H1 (cell line): Measurements from ENCODE around the gene CXCL6. TPM values are rescaled to one million over a fixed set of nuclear protein-coding genes. Genes with fewer than 3 reads are reported as not detected.

Experiments
- CTCF ChIA-PET: fragments of 300-600 bp; sonication (Branson Sonifier 250); formaldehyde crosslinking; loops from one replicate; lab custom pipeline; 2021; ENCODE audit not compliant: partially characterized antibody; lab: Charles Lee
- POLR2A ChIA-PET: fragments of 300-600 bp; sonication (Branson Sonifier 250); formaldehyde crosslinking; loops from one replicate; lab custom pipeline; 2021; ENCODE audit warnings: inconsistent platforms; ENCODE audit not compliant: partially characterized antibody; lab: Charles Lee
- DNase-seq, 2 experiments: peaks; one replicate each; pipeline versions ENCODE4 v3.0.0 to v3.0.0-alpha.2; 2010 to 2022; ENCODE audit warnings: low spot score in 2 of 2, low read depth in 1 of 2, mixed read lengths in 1 of 2
- FAIRE-seq: peaks from 2 replicates; lab custom pipeline; 2011; peaks lifted over from hg19 to GRCh38; lab: Jason Lieb, UNC
- H2AFZ ChIP-seq: 2 replicates; pipeline ENCODE4 v1.8.1; 2012; ENCODE audit warnings: low read length, inconsistent platforms
- H2AK5ac ChIP-seq: 2 replicates; pipeline ENCODE4 v1.6.1; 2013; ENCODE audit warnings: low read depth, low read length
- H2BK120ac ChIP-seq: replicated peaks from 2 replicates; pipeline ENCODE3; 2013; ENCODE audit warnings: low read depth, low read length, inconsistent platforms
- H2BK12ac ChIP-seq: 2 replicates; pipeline ENCODE4 v1.6.1; 2013; ENCODE audit warnings: low read depth, low read length
- H2BK15ac ChIP-seq: 2 replicates; pipeline ENCODE4 v1.6.1; 2013; ENCODE audit warnings: low read length
- H2BK20ac ChIP-seq: 2 replicates; pipeline ENCODE4 v1.6.1; 2013; ENCODE audit warnings: low read length
- H2BK5ac ChIP-seq: 2 replicates; pipeline ENCODE4 v1.6.1; 2013; ENCODE audit warnings: low read depth, low read length
- H3K14ac ChIP-seq: 2 replicates; pipeline ENCODE4 v1.6.1; 2013; ENCODE audit warnings: inconsistent platforms; ENCODE audit not compliant: insufficient read length
- H3K18ac ChIP-seq: 2 replicates; pipeline ENCODE4 v1.6.1; 2013; ENCODE audit warnings: low read length; ENCODE audit errors: extremely low read depth
- H3K23ac ChIP-seq: 2 replicates; pipeline ENCODE4 v1.6.1; 2013; ENCODE audit warnings: inconsistent platforms; ENCODE audit not compliant: insufficient read length
- H3K23me2 ChIP-seq: 2 replicates; pipeline ENCODE4 v1.6.1; 2013; ENCODE audit warnings: low read depth, low read length
- H3K27ac ChIP-seq: 2 replicates; pipeline ENCODE4 v1.6.1; 2011; ENCODE audit warnings: low read depth, low read length, inconsistent platforms
- H3K27me3 ChIP-seq, 4 experiments: replicated peaks in 1 of 4; 1 replicate in 1 of 4; 2 replicates in 3 of 4; pipeline versions ENCODE4 v1.6.1 to v1.8.1; 2011 to 2013; ENCODE audit warnings: low read length in 3 of 4, mild to moderate bottlenecking in 3 of 4, inconsistent platforms in 2 of 4, mixed read lengths in 2 of 4, moderate library complexity in 1 of 4; ENCODE audit not compliant: control insufficient read depth in 3 of 4, insufficient read depth in 3 of 4; ENCODE audit errors: extremely low read depth in 1 of 4
- H3K36me3 ChIP-seq, 4 experiments: 2 replicates each; pipeline versions ENCODE4 v1.6.1 to v1.8.1; 2011 to 2013; ENCODE audit warnings: mild to moderate bottlenecking in 4 of 4, low read length in 3 of 4, moderate library complexity in 2 of 4, control low read depth in 1 of 4, inconsistent platforms in 1 of 4; ENCODE audit not compliant: insufficient read depth in 4 of 4, control insufficient read depth in 2 of 4
- H3K4ac ChIP-seq: replicated peaks from 2 replicates; pipeline ENCODE3; 2013; ENCODE audit warnings: low read length, low read depth, mixed read lengths, inconsistent platforms; ENCODE audit not compliant: insufficient read length
- H3K4me1 ChIP-seq, 4 experiments: replicated peaks in 1 of 4; 1 replicate in 1 of 4; 2 replicates in 3 of 4; pipeline versions ENCODE4 v1.6.1 to v1.8.1; 2011 to 2013; ENCODE audit warnings: low read length in 3 of 4, inconsistent platforms in 2 of 4, mixed read lengths in 1 of 4; ENCODE audit not compliant: insufficient read depth in 4 of 4, control insufficient read depth in 3 of 4
- H3K4me2 ChIP-seq, 2 experiments: 2 replicates each; pipeline versions ENCODE4 v1.6.1 to v1.8.1; 2011 to 2013; ENCODE audit warnings: low read depth in 2 of 2, low read length in 2 of 2, control low read depth in 1 of 2, inconsistent platforms in 1 of 2, mild to moderate bottlenecking in 1 of 2; ENCODE audit not compliant: insufficient read depth in 1 of 2
- H3K4me3 ChIP-seq, 4 experiments: fragments of 200-600, 300-600 bp in 1 of 4; sonication (generic), shearing (Covaris generic), sonication (Bioruptor Twin) in 1 of 4; 2 replicates each; pipeline versions ENCODE4 v1.5.1 to v1.8.1; 2011 to 2016; ENCODE audit warnings: low read length in 4 of 4, low read depth in 3 of 4, control low read depth in 2 of 4, inconsistent platforms in 2 of 4, mild to moderate bottlenecking in 2 of 4, mixed read lengths in 1 of 4, moderate library complexity in 1 of 4; ENCODE audit not compliant: insufficient read depth in 2 of 4; ENCODE audit errors: extremely low read depth in 1 of 4
- H3K56ac ChIP-seq: replicated peaks from 2 replicates; pipeline ENCODE3; 2013; ENCODE audit warnings: low read depth, mild to moderate bottlenecking, mixed read lengths, low read length, inconsistent platforms; ENCODE audit not compliant: insufficient read length
- H3K79me1 ChIP-seq: 2 replicates; pipeline ENCODE4 v1.6.1; 2013; ENCODE audit warnings: low read depth, low read length, control low read depth
- H3K79me2 ChIP-seq, 2 experiments: 2 replicates each; pipeline versions ENCODE4 v1.6.1 to v1.8.1; 2012 to 2013; ENCODE audit warnings: low read length in 2 of 2, mild to moderate bottlenecking in 2 of 2, inconsistent platforms in 1 of 2; ENCODE audit not compliant: insufficient read depth in 2 of 2, control insufficient read depth in 1 of 2
- H3K9ac ChIP-seq, 4 experiments: replicated peaks in 1 of 4; 1 replicate in 1 of 4; 2 replicates in 3 of 4; pipeline versions ENCODE4 v1.6.1 to v1.8.1; 2011 to 2013; ENCODE audit warnings: low read depth in 3 of 4, low read length in 3 of 4, control low read depth in 2 of 4, mild to moderate bottlenecking in 2 of 4, moderate library complexity in 2 of 4, inconsistent platforms in 1 of 4; ENCODE audit errors: extremely low read depth in 1 of 4
- H3K9me3 ChIP-seq, 2 experiments: 2 replicates each; pipeline versions ENCODE4 v1.6.1 to v1.8.1; 2012 to 2013; ENCODE audit warnings: mild to moderate bottlenecking in 2 of 2, moderate library complexity in 2 of 2, control low read depth in 1 of 2, inconsistent platforms in 1 of 2, low read depth in 1 of 2, low read length in 1 of 2, mixed read lengths in 1 of 2; ENCODE audit not compliant: insufficient read depth in 2 of 2
- H4K20me1 ChIP-seq, 2 experiments: replicated peaks in 1 of 2; 2 replicates each; pipeline versions ENCODE3 to v1.8.1; 2011 to 2013; ENCODE audit warnings: inconsistent platforms in 2 of 2, low read length in 2 of 2, mild to moderate bottlenecking in 1 of 2; ENCODE audit not compliant: insufficient read depth in 2 of 2, control insufficient read depth in 1 of 2
- H4K5ac ChIP-seq: 2 replicates; pipeline ENCODE4 v1.6.1; 2013; ENCODE audit warnings: low read length, low read depth, mixed read lengths, inconsistent platforms; ENCODE audit not compliant: insufficient read length
- H4K8ac ChIP-seq: 2 replicates; pipeline ENCODE4 v1.8.0; 2013; ENCODE audit warnings: mild to moderate bottlenecking, moderate library complexity, low read length, inconsistent platforms; ENCODE audit not compliant: insufficient read depth; ENCODE audit errors: extremely low read depth
- H4K91ac ChIP-seq: replicated peaks from 2 replicates; pipeline ENCODE3; 2013; ENCODE audit warnings: low read length, mixed read lengths, inconsistent platforms; ENCODE audit not compliant: insufficient read length
- BACH1 ChIP-seq: IDR thresholded peaks from 2 replicates; pipeline ENCODE4 v1.6.1; 2012; ENCODE audit warnings: low read length, improper control_type of control experiment
- E2F6 ChIP-seq: IDR thresholded peaks from 2 replicates; pipeline ENCODE4 v1.6.1; 2012; ENCODE audit warnings: inconsistent platforms
- GABPA ChIP-seq: IDR thresholded peaks from 2 replicates; pipeline ENCODE4 v1.6.1; 2011; ENCODE audit warnings: mild to moderate bottlenecking, low read length, moderate library complexity, borderline replicate concordance; ENCODE audit not compliant: insufficient read depth
- GTF2F1 ChIP-seq: IDR thresholded peaks from 2 replicates; pipeline ENCODE4 v1.6.1; 2012; ENCODE audit warnings: low read depth, low read length, improper control_type of control experiment, borderline replicate concordance
- HDAC6 ChIP-seq: IDR thresholded peaks from one replicate; pipeline ENCODE4 v1.7.1; 2012; ENCODE audit warnings: low read depth, mild to moderate bottlenecking, inconsistent platforms, low read length, moderate library complexity
- JUN ChIP-seq: IDR thresholded peaks from 2 replicates; pipeline ENCODE4 v1.6.1; 2011; ENCODE audit warnings: low read depth, mild to moderate bottlenecking, improper control_type of control experiment, low read length
- MAFK ChIP-seq: IDR thresholded peaks from 2 replicates; pipeline ENCODE4 v1.6.1; 2012; ENCODE audit warnings: low read depth, mild to moderate bottlenecking, improper control_type of control experiment, low read length
- MAX ChIP-seq: IDR thresholded peaks from 2 replicates; pipeline ENCODE4 v1.6.1; 2012; ENCODE audit warnings: inconsistent platforms
- NANOG ChIP-seq: IDR thresholded peaks from 2 replicates; pipeline ENCODE4 v1.6.1; 2011; ENCODE audit warnings: low read length, low read depth, mild to moderate bottlenecking, inconsistent platforms; ENCODE audit not compliant: insufficient read depth, poor library complexity, severe bottlenecking
- POLR2A ChIP-seq, 2 experiments: IDR thresholded peaks; 1 replicate in 1 of 2; 2 replicates in 1 of 2; pipeline ENCODE4 v1.6.1; 2011; ENCODE audit warnings: low read depth in 2 of 2, low read length in 2 of 2, mild to moderate bottlenecking in 2 of 2; ENCODE audit errors: control extremely low read depth in 1 of 2
- RBBP5 ChIP-seq: IDR thresholded peaks from 2 replicates; pipeline ENCODE4 v1.7.1; 2012; ENCODE audit warnings: low read depth, mild to moderate bottlenecking, inconsistent platforms, low read length, moderate library complexity, borderline replicate concordance
- SAP30 ChIP-seq: fragments of 300-600 bp; sonication (generic); IDR thresholded peaks from 2 replicates; pipeline ENCODE4 v1.7.1; 2012; ENCODE audit warnings: low read length, moderate library complexity, mild to moderate bottlenecking, inconsistent platforms; ENCODE audit not compliant: insufficient read depth, insufficient replicate concordance
- SIN3A ChIP-seq, 2 experiments: IDR thresholded peaks in 1 of 2; conservative IDR thresholded peaks in 1 of 2; 2 replicates each; pipeline ENCODE4 v1.6.1; 2011 to 2012; ENCODE audit warnings: low read length in 2 of 2, improper control_type of control experiment in 1 of 2, low read depth in 1 of 2, mild to moderate bottlenecking in 1 of 2
- TBP ChIP-seq: IDR thresholded peaks from 2 replicates; pipeline ENCODE4 v1.6.1; 2011; ENCODE audit warnings: low read depth, low read length, improper control_type of control experiment
- WGBS, 2 experiments: shearing (Covaris generic) in 1 of 2; methylation state at CpG; one replicate each; pipeline versions ENCODE4 v1.1.6 to v1.1.7; 2013 to 2015; ENCODE audit warnings: low lambda C conversion rate in 2 of 2, mixed read lengths in 2 of 2, inconsistent platforms in 1 of 2, low coverage in 1 of 2, missing lambda C conversion rate in 1 of 2; ENCODE audit not compliant: insufficient replicate concordance in 2 of 2, insufficient coverage in 1 of 2, insufficient read length in 1 of 2; ENCODE audit errors: extremely low coverage in 1 of 2, missing lambda C conversion rate in 1 of 2; 5-methylcytosine and 5-hydroxymethylcytosine counted together
- polyA plus RNA-seq, 7 experiments: library from polyadenylated mRNA; depleted of rRNA in 3 of 7; stranded (reverse) in 5 of 7; unstranded in 2 of 7; fragments of >200 nt in 5 of 7; fragments of 200-250 nt in 2 of 7; gene quantifications; 1 replicate in 5 of 7; 2 replicates in 1 of 7; 4 replicates in 1 of 7; pipeline versions ENCODE4 v1.2.1 to v1.2.3, GENCODE V29; 2011 to 2013; ENCODE audit warnings: missing spikeins in 2 of 7, mixed read lengths in 2 of 7
- total RNA-seq: library from RNA; stranded (reverse); fragmentation: NEBNext Ultra II Directional; extraction: Animal tissue kit (Norgen Biotek cat#: 25700); gene quantifications from 2 replicates; pipeline ENCODE4 v1.2.1, GENCODE V29; 2021

CXCL6 gene
- total and polyA plus RNA-seq, 2 of the 8 experiments (the other 6 are each of a cell fraction or from before 2014, with no cell fraction given), result 6.3 to 8.0 TPM

DNA sequence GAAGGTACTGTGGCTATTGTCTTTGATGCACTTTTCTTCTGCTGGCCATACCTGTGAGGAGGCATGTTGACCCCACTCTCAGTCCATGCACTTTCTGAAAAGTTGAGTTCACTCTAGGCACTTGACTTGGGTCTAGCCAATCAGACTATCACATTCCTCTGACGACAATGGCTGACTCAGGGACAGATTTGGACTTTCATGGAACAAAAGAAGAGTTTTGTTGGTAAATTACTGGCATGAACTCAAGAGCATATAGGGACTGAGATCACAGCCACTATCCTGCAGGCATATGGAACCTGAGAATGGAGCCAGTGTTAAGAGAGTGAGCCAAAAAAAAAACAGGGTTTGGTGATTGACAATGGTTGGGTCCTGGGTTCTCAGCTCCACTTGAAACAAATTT lies 24.6 kb upstream of the CXCL6 start:
- Histone ChIP-seq H3K79me2 (no peaks in the 10 kb centered on the region), H3K27ac (no peak overlapping the region), H3K9me3 (no peaks in the 10 kb centered on the region), H3K79me1 (no peaks in the 10 kb centered on the region), H2BK120ac (no peak overlapping the region), H3K4me2 (no peak overlapping the region), H4K5ac (no peak overlapping the region), H2BK5ac (no peak overlapping the region), H4K20me1 (no peaks in the 10 kb centered on the region), H3K23me2 (no peaks in the 10 kb centered on the region), H3K36me3 (no peaks in the 10 kb centered on the region), H3K9ac (no peak overlapping the region), H4K91ac (no peak overlapping the region), H3K4me3 (no peak overlapping the region), H2AK5ac (no peak overlapping the region), H2BK20ac (no peak overlapping the region), H3K14ac (no peak overlapping the region), H4K8ac (no peak overlapping the region), H3K56ac (no peak overlapping the region), H3K4ac (no peak overlapping the region), H3K4me1 (no peaks in the 10 kb centered on the region), H3K23ac (no peak overlapping the region), H2BK12ac (no peak overlapping the region), H3K18ac (no peak overlapping the region), H2BK15ac (no peak overlapping the region), H3K27me3 (no peaks in the 10 kb centered on the region), H2AFZ (no peak overlapping the region)
- TF ChIP-seq TBP, result no peak
- no peak for TF ChIP-seq GTF2F1
- TF ChIP-seq SIN3A (conservative IDR thresholded peaks at IDR 0.05 in 1 of 2, IDR thresholded peaks at IDR 0.05 in 1 of 2; ENCODE audit: low read depth in 1 of 2, low read length in 2 of 2), result no peak
- TF ChIP-seq MAX, result no peak
- TF ChIP-seq RBBP5, result no peak
- TF ChIP-seq E2F6, result no peak
- no peak for TF ChIP-seq GABPA
- no peak for TF ChIP-seq BACH1
- TF ChIP-seq MAFK, result no peak
- no peak for TF ChIP-seq HDAC6
- no peak for TF ChIP-seq NANOG
- TF ChIP-seq SAP30, result no peak
- no peak for TF ChIP-seq JUN
- no peak for TF ChIP-seq POLR2A (IDR thresholded peaks at IDR 0.05; ENCODE audit: control extremely low read depth in 1 of 2, low read depth in 2 of 2, low read length in 2 of 2)
- DNase-seq (no peak), FAIRE-seq (no peak)
- ChIA-PET CTCF (no interaction called here), POLR2A (no interaction called here)
- 90% methylated on average over 1 of the region's 1 CpG; no CpG with 5 or more reads in 1 of the 2 experiments for WGBS, 2 experiments
